ENCODE data around the gene NKPD1. TPM values are rescaled to one million over a fixed set of nuclear protein-coding genes. Genes with fewer than 3 reads are reported as not detected.

NKPD1 gene
- total and polyA plus RNA-seq, 9 of the 15 experiments (the other 6 are each of a cell fraction or from before 2014, with no cell fraction given) = 0.03 to 0.09 (median 0.04) TPM; not detected in 5

DNA sequence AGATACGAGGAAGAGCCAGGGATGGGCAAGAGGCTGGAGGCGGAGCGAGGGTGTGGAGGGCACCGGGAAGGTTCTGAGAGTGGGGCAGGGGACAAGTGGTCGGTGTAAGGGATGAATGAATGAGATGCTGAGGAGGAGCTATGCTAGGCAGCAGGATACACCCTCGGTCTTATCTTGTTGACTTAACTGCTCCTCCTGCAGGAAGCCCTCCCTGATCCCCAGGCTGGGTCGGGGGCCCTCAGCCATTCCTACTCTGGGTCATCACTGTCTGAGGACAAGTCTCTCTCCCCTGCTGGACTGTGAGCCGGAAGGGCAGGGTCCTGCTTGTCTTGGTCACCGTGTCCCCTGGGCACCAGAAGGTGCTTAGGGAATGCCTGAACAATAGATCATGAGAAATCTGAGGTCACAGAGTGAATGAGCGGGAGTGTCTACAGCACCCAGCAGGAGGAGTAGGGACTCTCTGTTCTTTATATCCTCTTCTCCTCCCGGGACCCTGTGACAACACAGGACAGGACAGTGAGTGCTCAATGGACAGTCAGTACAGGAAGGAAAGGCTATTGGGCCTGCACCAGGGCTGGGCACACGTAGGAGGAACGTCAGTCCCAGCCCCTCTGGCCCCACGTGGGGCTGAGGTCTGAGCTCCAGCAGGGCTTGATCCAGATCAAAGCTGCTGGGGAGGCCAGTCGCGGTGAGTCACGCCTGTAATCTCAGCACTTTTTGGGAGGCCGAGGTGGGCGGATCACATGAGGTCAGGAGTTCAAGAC, 6.5 kb downstream of the NKPD1 start (continued):
- TF ChIP-seq, protein P1, sequence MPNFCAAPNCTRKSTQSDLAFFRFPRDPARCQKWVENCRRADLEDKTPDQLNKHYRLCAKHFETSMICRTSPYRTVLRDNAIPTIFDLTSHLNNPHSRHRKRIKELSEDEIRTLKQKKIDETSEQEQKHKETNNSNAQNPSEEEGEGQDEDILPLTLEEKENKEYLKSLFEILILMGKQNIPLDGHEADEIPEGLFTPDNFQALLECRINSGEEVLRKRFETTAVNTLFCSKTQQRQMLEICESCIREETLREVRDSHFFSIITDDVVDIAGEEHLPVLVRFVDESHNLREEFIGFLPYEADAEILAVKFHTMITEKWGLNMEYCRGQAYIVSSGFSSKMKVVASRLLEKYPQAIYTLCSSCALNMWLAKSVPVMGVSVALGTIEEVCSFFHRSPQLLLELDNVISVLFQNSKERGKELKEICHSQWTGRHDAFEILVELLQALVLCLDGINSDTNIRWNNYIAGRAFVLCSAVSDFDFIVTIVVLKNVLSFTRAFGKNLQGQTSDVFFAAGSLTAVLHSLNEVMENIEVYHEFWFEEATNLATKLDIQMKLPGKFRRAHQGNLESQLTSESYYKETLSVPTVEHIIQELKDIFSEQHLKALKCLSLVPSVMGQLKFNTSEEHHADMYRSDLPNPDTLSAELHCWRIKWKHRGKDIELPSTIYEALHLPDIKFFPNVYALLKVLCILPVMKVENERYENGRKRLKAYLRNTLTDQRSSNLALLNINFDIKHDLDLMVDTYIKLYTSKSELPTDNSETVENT (CRISPR knock-in tag; IDR thresholded peaks at IDR 0.05) = no peak
- TF ChIP-seq SMAD3 (CRISPR knock-in tag; conservative IDR thresholded peaks at IDR 0.05) = no peak
- TF ChIP-seq CEBPB (tag; IDR thresholded peaks at IDR 0.05) = no peak
- TF ChIP-seq KAT7 (CRISPR knock-in tag; IDR thresholded peaks at IDR 0.05; ENCODE audit: borderline replicate concordance) = no peak
- peak in 1 of 2 experiments; percentile 76; a peak in 2 of 4 replicates for TF ChIP-seq TEAD1 (CRISPR knock-in tag; IDR thresholded peaks at IDR 0.05)
- no peak for TF ChIP-seq ILK (tag; IDR thresholded peaks at IDR 0.05; ENCODE audit: borderline replicate concordance, low read depth)
- TF ChIP-seq RFX5 (IDR thresholded peaks at IDR 0.05; ENCODE audit: low read depth, low read length) = no peak
- TF ChIP-seq ZNF699 (CRISPR knock-in tag; IDR thresholded peaks at IDR 0.05; ENCODE audit: insufficient replicate concordance) = no peak
- TF ChIP-seq ZNF384 (IDR thresholded peaks at IDR 0.05; ENCODE audit: low read depth, low read length) = 0 out of 2 replicates have a peak, but pooled peaks have one; percentile 2
- TF ChIP-seq ZNF184 (CRISPR knock-in tag; IDR thresholded peaks at IDR 0.05) = no peak
- TF ChIP-seq BRF1 (IDR thresholded peaks at IDR 0.05; ENCODE audit: borderline replicate concordance, extremely low read depth, insufficient read length) = no peak
- TF ChIP-seq ETS2 (tag; IDR thresholded peaks at IDR 0.05; ENCODE audit: borderline replicate concordance, poor library complexity, severe bottlenecking) = no peak
- no peak for TF ChIP-seq CC2D1A (IDR thresholded peaks at IDR 0.05)
- no peak for TF ChIP-seq WHSC1 (IDR thresholded peaks at IDR 0.05; ENCODE audit: low read length)
- 0 out of 2 replicates have a peak, but pooled peaks have one; percentile 38 for TF ChIP-seq KLF16 (IDR thresholded peaks at IDR 0.05)
- no peak for TF ChIP-seq SMC3 (conservative IDR thresholded peaks at IDR 0.05; ENCODE audit: insufficient read depth, low read depth, low read length)
- 0 out of 2 replicates have a peak, but pooled peaks have one; percentile 15 for TF ChIP-seq KLF6 (CRISPR knock-in tag; IDR thresholded peaks at IDR 0.05; ENCODE audit: borderline replicate concordance)
- TF ChIP-seq, protein P2, sequence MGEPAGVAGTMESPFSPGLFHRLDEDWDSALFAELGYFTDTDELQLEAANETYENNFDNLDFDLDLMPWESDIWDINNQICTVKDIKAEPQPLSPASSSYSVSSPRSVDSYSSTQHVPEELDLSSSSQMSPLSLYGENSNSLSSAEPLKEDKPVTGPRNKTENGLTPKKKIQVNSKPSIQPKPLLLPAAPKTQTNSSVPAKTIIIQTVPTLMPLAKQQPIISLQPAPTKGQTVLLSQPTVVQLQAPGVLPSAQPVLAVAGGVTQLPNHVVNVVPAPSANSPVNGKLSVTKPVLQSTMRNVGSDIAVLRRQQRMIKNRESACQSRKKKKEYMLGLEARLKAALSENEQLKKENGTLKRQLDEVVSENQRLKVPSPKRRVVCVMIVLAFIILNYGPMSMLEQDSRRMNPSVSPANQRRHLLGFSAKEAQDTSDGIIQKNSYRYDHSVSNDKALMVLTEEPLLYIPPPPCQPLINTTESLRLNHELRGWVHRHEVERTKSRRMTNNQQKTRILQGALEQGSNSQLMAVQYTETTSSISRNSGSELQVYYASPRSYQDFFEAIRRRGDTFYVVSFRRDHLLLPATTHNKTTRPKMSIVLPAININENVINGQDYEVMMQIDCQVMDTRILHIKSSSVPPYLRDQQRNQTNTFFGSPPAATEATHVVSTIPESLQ (CRISPR knock-in tag; IDR thresholded peaks at IDR 0.05) = no peak
- TF ChIP-seq HNRNPK (IDR thresholded peaks at IDR 0.05; ENCODE audit: low read depth, low read length, poor library complexity, severe bottlenecking) = no peak
- TF ChIP-seq ZNF444 (CRISPR knock-in tag; IDR thresholded peaks at IDR 0.05) = no peak
- no peak for TF ChIP-seq MEF2D (tag; conservative IDR thresholded peaks at IDR 0.05; ENCODE audit: low read depth)
- TF ChIP-seq, protein P3, sequence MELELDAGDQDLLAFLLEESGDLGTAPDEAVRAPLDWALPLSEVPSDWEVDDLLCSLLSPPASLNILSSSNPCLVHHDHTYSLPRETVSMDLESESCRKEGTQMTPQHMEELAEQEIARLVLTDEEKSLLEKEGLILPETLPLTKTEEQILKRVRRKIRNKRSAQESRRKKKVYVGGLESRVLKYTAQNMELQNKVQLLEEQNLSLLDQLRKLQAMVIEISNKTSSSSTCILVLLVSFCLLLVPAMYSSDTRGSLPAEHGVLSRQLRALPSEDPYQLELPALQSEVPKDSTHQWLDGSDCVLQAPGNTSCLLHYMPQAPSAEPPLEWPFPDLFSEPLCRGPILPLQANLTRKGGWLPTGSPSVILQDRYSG (tag; conservative IDR thresholded peaks at IDR 0.05; ENCODE audit: low read depth) = no peak
- no peak for TF ChIP-seq ZBTB17 (CRISPR knock-in tag; IDR thresholded peaks at IDR 0.05)
- no peak for TF ChIP-seq ZNF766 (CRISPR knock-in tag; conservative IDR thresholded peaks at IDR 0.05)

All from K562 (cell line).